H9 (cell line): ENCODE data around the gene SNAI3. TPM values are rescaled to one million over a fixed set of nuclear protein-coding genes. Genes with fewer than 3 reads are reported as not detected.

ENCODE experiments used
- DNase-seq: peaks from one replicate; pipeline ENCODE4 v3.0.0-alpha.2; 2017
- H2AFZ ChIP-seq: one replicate; pipeline ENCODE4 v1.6.1; 2013; ENCODE audit warnings: mild to moderate bottlenecking, low read length, control low read depth, moderate library complexity
- H2AK5ac ChIP-seq: 2 replicates; pipeline ENCODE4 v1.6.1; 2013; ENCODE audit warnings: low read length, control low read depth, mixed read lengths; ENCODE audit not compliant: insufficient read length
- H2BK120ac ChIP-seq: one replicate; pipeline ENCODE4 v1.6.1; 2013; ENCODE audit warnings: low read depth, mild to moderate bottlenecking, low read length, control low read depth, inconsistent platforms; ENCODE audit not compliant: poor library complexity, severe bottlenecking
- H2BK12ac ChIP-seq: 2 replicates; pipeline ENCODE4 v1.6.1; 2013; ENCODE audit warnings: low read length, control low read depth, mixed read lengths, low read depth; ENCODE audit not compliant: insufficient read length
- H2BK15ac ChIP-seq: 2 replicates; pipeline ENCODE4 v1.6.1; 2013; ENCODE audit warnings: low read depth, low read length, control low read depth
- H2BK20ac ChIP-seq: one replicate; pipeline ENCODE4 v1.6.1; 2013; ENCODE audit warnings: low read depth, mild to moderate bottlenecking, low read length, control low read depth, inconsistent platforms; ENCODE audit not compliant: poor library complexity, severe bottlenecking
- H2BK5ac ChIP-seq: 2 replicates; pipeline ENCODE4 v1.6.1; 2013; ENCODE audit warnings: low read length, control low read depth, mixed read lengths; ENCODE audit not compliant: insufficient read length
- H3K14ac ChIP-seq: 2 replicates; pipeline ENCODE4 v1.6.1; 2013; ENCODE audit warnings: low read length, control low read depth; ENCODE audit not compliant: insufficient read depth
- H3K18ac ChIP-seq: 2 replicates; pipeline ENCODE4 v1.6.1; 2013; ENCODE audit warnings: low read depth, mild to moderate bottlenecking, mixed read lengths, low read length, control low read depth; ENCODE audit not compliant: insufficient read length
- H3K23ac ChIP-seq: 2 replicates; pipeline ENCODE4 v1.6.1; 2013; ENCODE audit warnings: low read length, control low read depth, mixed read lengths, low read depth; ENCODE audit not compliant: insufficient read length
- H3K23me2 ChIP-seq: 2 replicates; pipeline ENCODE4 v1.6.1; 2013; ENCODE audit warnings: low read depth, mild to moderate bottlenecking, mixed read lengths, low read length, control low read depth; ENCODE audit not compliant: insufficient read length, poor library complexity, severe bottlenecking
- H3K27ac ChIP-seq: 2 replicates; pipeline ENCODE4 v1.5.1; 2013; ENCODE audit warnings: low read length, control low read depth, mixed read lengths, low read depth; ENCODE audit not compliant: insufficient read length
- H3K27me3 ChIP-seq: 2 replicates; pipeline ENCODE4 v1.6.1; 2013; ENCODE audit warnings: low read length, control low read depth, inconsistent platforms; ENCODE audit not compliant: insufficient read depth
- H3K4ac ChIP-seq: 2 replicates; pipeline ENCODE4 v1.6.1; 2013; ENCODE audit warnings: low read depth, mild to moderate bottlenecking, control low read depth, inconsistent platforms, low read length, moderate library complexity
- H3K4me1 ChIP-seq: 2 replicates; pipeline ENCODE4 v1.6.1; 2013; ENCODE audit warnings: low read length, control low read depth, inconsistent platforms; ENCODE audit not compliant: insufficient read depth
- H3K4me2 ChIP-seq: 2 replicates; pipeline ENCODE4 v1.6.1; 2013; ENCODE audit warnings: low read length, control low read depth, mixed read lengths; ENCODE audit not compliant: insufficient read length, insufficient read depth
- H3K56ac ChIP-seq: 2 replicates; pipeline ENCODE4 v1.6.1; 2013; ENCODE audit warnings: low read depth, mild to moderate bottlenecking, mixed read lengths, low read length, control low read depth; ENCODE audit not compliant: insufficient read length
- H3K79me1 ChIP-seq: 2 replicates; pipeline ENCODE4 v1.6.1; 2013; ENCODE audit warnings: low read depth, mild to moderate bottlenecking, moderate library complexity, low read length, control low read depth, inconsistent platforms; ENCODE audit not compliant: insufficient read depth, poor library complexity, severe bottlenecking
- H3K79me2 ChIP-seq: 2 replicates; pipeline ENCODE4 v1.6.1; 2013; ENCODE audit warnings: low read length, control low read depth, inconsistent platforms; ENCODE audit not compliant: insufficient read depth
- H3K9ac ChIP-seq: 2 replicates; pipeline ENCODE4 v1.6.1; 2013; ENCODE audit warnings: low read length, control low read depth, mixed read lengths; ENCODE audit not compliant: insufficient read length; ENCODE audit errors: extremely low read depth
- H3K9me3 ChIP-seq: one replicate; pipeline ENCODE4 v1.6.1; 2013; ENCODE audit warnings: low read depth, low read length, inconsistent platforms; ENCODE audit not compliant: control insufficient read depth
- H3T11ph ChIP-seq: one replicate; pipeline ENCODE4 v1.6.1; 2013; ENCODE audit warnings: mild to moderate bottlenecking, low read length, control low read depth, inconsistent platforms
- H4K20me1 ChIP-seq: one replicate; pipeline ENCODE4 v1.6.1; 2013; ENCODE audit not compliant: control insufficient read depth, insufficient read length, insufficient read depth
- H4K5ac ChIP-seq: 2 replicates; pipeline ENCODE4 v1.6.1; 2013; ENCODE audit warnings: low read depth, mild to moderate bottlenecking, mixed read lengths, low read length, control low read depth; ENCODE audit not compliant: insufficient read length
- H4K8ac ChIP-seq: replicated peaks from 2 replicates; pipeline ENCODE4 v1.6.1; 2013; ENCODE audit warnings: low read length, control low read depth, mixed read lengths, low read depth; ENCODE audit not compliant: insufficient read length
- H4K91ac ChIP-seq: 2 replicates; pipeline ENCODE4 v1.6.1; 2013; ENCODE audit warnings: low read depth, mild to moderate bottlenecking, moderate library complexity, mixed read lengths, low read length, control low read depth; ENCODE audit not compliant: insufficient read length
- H3K27ac Mint-ChIP-seq, 3 experiments: 2 replicates in 2 of 3; 3 replicates in 1 of 3; pipeline ENCODE4 v1.8.0; 2020 to 2021; ENCODE audit warnings: mixed read lengths in 3 of 3, mild to moderate bottlenecking in 1 of 3, moderate library complexity in 1 of 3
- H3K27me3 Mint-ChIP-seq: 2 replicates; pipeline ENCODE4 v1.8.0; 2021; ENCODE audit warnings: low read depth, mild to moderate bottlenecking, moderate library complexity, mixed read lengths
- H3K36me3 Mint-ChIP-seq, 3 experiments: 2 replicates in 2 of 3; 3 replicates in 1 of 3; pipeline ENCODE4 v1.8.0; 2020 to 2021; ENCODE audit warnings: low read depth in 3 of 3, mixed read lengths in 3 of 3; ENCODE audit not compliant: insufficient read depth in 1 of 3
- H3K4me1 Mint-ChIP-seq, 2 experiments: 2 replicates each; pipeline ENCODE4 v1.8.0; 2020; ENCODE audit warnings: mixed read lengths in 2 of 2
- H3K4me3 Mint-ChIP-seq, 2 experiments: 2 replicates in 1 of 2; 3 replicates in 1 of 2; pipeline ENCODE4 v1.8.0; 2020 to 2021; ENCODE audit warnings: mild to moderate bottlenecking in 2 of 2, mixed read lengths in 2 of 2, moderate library complexity in 1 of 2
- H3K9me3 Mint-ChIP-seq, 2 experiments: 2 replicates in 1 of 2; 3 replicates in 1 of 2; pipeline ENCODE4 v1.8.0; 2020; ENCODE audit warnings: mild to moderate bottlenecking in 2 of 2, mixed read lengths in 2 of 2, moderate library complexity in 1 of 2
- WGBS: extraction: QIAGEN DNeasy Blood & Tissue Kit; methylation state at CpG from one replicate; pipeline ENCODE4 v1.1.7; 2013; ENCODE audit warnings: missing lambda C conversion rate, low lambda C conversion rate, mixed read lengths; ENCODE audit not compliant: insufficient read length; ENCODE audit errors: extremely low coverage; 5-methylcytosine and 5-hydroxymethylcytosine counted together
- total RNA-seq: library from RNA; stranded (reverse); gene quantifications from 2 replicates; pipeline ENCODE4 v1.2.1, GENCODE V29; 2021
- TF ChIP-seq, protein P1 (sequence below): fragments of 200-600 bp; sonication (generic); conservative IDR thresholded peaks from 3 replicates; pipeline ENCODE4 v1.8.0; 2021; ENCODE audit warnings: antibody characterized with exemption, mild to moderate bottlenecking

Gene SNAI3
- total RNA-seq, 1 experiment from 2014 or later = 3.2 TPM

DNA sequence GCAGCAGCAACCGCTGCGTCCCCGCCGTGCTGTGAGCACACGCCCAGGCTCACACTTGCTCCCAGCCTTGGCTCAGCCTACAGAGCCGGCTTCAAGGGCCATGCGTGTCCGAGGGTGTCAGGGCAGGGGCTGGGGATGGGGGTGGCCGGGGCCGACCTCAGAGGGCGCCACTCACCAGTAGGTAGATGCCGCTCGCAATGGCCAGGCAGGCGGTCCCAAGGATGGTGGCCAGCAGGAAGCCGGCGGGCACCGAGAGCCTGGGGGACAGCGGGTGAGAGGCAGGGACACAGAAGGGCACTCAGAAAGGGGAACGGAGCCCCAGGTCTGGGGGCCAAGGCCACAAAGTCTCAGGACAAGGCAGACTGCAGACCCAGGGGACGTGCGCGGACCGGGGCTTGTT lies 40.4 kb downstream of the SNAI3 start:
- H3K9ac ChIP-seq = no peak overlapping the region
- no peak for DNase-seq
- H3K27me3 Mint-ChIP-seq = peaks cover 3% of the 10 kb centered on the region
- H3K4me3 Mint-ChIP-seq = no peak overlapping the region
- H3K4me1 ChIP-seq = no peaks in the 10 kb centered on the region
- H2BK15ac ChIP-seq = no peak overlapping the region
- H3K79me2 ChIP-seq = no peaks in the 10 kb centered on the region
- H3T11ph ChIP-seq = no peak overlapping the region
- no peak overlapping the region for H4K8ac ChIP-seq
- H3K18ac ChIP-seq = no peak overlapping the region
- H3K14ac ChIP-seq = no peak overlapping the region; the same call in 1 of the 2 replicates
- peaks cover 3% of the 10 kb centered on the region for H3K79me1 ChIP-seq
- no peak overlapping the region for H4K5ac ChIP-seq
- no peak overlapping the region for H3K27ac ChIP-seq
- H3K4me2 ChIP-seq = no peak overlapping the region
- H3K56ac ChIP-seq = no peak overlapping the region
- WGBS = no CpG with 5 or more reads among the region's 23 CpGs
- no peaks in the 10 kb centered on the region; a peak in 1 of 5 replicates for H3K9me3 Mint-ChIP-seq
- H2BK20ac ChIP-seq = no peak overlapping the region
- no peak overlapping the region for H2BK12ac ChIP-seq
- H3K23ac ChIP-seq = no peak overlapping the region
- peaks cover 8 to 20% (median 20%) of the 10 kb centered on the region in 3 experiments; a peak in 6 of 7 replicates for H3K36me3 Mint-ChIP-seq
- H3K4ac ChIP-seq = no peak overlapping the region
- H4K91ac ChIP-seq = no peak overlapping the region
- no peaks in the 10 kb centered on the region for H4K20me1 ChIP-seq
- no peaks in the 10 kb centered on the region for H3K27me3 ChIP-seq
- H3K9me3 ChIP-seq = no peaks in the 10 kb centered on the region
- H2AFZ ChIP-seq = no peak overlapping the region
- no peak overlapping the region for H2BK5ac ChIP-seq
- H2AK5ac ChIP-seq = no peak overlapping the region
- TF ChIP-seq, protein P1, sequence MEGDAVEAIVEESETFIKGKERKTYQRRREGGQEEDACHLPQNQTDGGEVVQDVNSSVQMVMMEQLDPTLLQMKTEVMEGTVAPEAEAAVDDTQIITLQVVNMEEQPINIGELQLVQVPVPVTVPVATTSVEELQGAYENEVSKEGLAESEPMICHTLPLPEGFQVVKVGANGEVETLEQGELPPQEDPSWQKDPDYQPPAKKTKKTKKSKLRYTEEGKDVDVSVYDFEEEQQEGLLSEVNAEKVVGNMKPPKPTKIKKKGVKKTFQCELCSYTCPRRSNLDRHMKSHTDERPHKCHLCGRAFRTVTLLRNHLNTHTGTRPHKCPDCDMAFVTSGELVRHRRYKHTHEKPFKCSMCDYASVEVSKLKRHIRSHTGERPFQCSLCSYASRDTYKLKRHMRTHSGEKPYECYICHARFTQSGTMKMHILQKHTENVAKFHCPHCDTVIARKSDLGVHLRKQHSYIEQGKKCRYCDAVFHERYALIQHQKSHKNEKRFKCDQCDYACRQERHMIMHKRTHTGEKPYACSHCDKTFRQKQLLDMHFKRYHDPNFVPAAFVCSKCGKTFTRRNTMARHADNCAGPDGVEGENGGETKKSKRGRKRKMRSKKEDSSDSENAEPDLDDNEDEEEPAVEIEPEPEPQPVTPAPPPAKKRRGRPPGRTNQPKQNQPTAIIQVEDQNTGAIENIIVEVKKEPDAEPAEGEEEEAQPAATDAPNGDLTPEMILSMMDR = no peak
- H3K27ac Mint-ChIP-seq = no peak overlapping the region
- H3K23me2 ChIP-seq = peaks cover 10% of the 10 kb centered on the region
- H3K4me1 Mint-ChIP-seq = peaks cover 4 to 6% of the 10 kb centered on the region in 2 experiments
- no peak overlapping the region for H2BK120ac ChIP-seq
